Retinal pigment epithelial cell (primary cell): ENCODE measurements around the gene SUPT4H1.
A peak's percentile ranks its signal among the peaks of the same experiment; 100 is the strongest.

Experiments
- DNase-seq: peaks from one replicate; pipeline ENCODE4 v3.0.0-alpha.2; 2010; ENCODE audit warnings: low read depth
- H3K4me3 ChIP-seq: 2 replicates; pipeline ENCODE4 v1.5.1; 2011; ENCODE audit warnings: mild to moderate bottlenecking, low read length, control low read depth, moderate library complexity
- TF ChIP-seq, protein P1 (sequence below): conservative IDR thresholded peaks from 2 replicates; pipeline ENCODE4 v1.5.1; 2011; ENCODE audit warnings: low read depth, low read length, control low read depth, inconsistent platforms

The SUPT4H1 gene

GRCh38 chr17:58354541-58355216 lies 2.7 kb upstream of the SUPT4H1 start:
- no peak for DNase-seq
- TF ChIP-seq, protein P1, sequence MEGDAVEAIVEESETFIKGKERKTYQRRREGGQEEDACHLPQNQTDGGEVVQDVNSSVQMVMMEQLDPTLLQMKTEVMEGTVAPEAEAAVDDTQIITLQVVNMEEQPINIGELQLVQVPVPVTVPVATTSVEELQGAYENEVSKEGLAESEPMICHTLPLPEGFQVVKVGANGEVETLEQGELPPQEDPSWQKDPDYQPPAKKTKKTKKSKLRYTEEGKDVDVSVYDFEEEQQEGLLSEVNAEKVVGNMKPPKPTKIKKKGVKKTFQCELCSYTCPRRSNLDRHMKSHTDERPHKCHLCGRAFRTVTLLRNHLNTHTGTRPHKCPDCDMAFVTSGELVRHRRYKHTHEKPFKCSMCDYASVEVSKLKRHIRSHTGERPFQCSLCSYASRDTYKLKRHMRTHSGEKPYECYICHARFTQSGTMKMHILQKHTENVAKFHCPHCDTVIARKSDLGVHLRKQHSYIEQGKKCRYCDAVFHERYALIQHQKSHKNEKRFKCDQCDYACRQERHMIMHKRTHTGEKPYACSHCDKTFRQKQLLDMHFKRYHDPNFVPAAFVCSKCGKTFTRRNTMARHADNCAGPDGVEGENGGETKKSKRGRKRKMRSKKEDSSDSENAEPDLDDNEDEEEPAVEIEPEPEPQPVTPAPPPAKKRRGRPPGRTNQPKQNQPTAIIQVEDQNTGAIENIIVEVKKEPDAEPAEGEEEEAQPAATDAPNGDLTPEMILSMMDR = no peak
- no peak overlapping the region for H3K4me3 ChIP-seq

DNA sequence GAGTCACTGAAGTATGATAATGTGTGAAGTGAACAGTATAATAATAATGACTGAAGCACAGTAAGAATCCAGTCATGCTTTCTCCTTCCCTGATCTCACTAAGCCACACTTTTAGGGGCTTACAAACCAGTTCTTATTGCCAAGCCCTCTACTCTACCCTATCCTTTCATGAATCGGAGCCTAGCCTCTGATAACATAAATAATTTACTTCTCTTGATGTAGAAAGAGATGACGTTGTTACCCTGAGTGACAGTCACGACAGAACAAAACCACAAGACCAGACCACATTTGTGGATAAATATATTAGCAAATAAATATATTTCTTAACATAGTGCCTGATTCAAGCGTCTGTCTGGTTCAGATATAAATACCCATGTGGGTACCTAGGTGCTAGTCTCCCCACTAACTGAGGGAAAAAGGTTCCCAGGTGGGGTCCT lies 1.4 kb upstream of the SUPT4H1 start:
- TF ChIP-seq, protein P1 = no peak
- DNase-seq = no peak
- no peak overlapping the region for H3K4me3 ChIP-seq

- peak overlapping the region; percentile 99 for H3K4me3 ChIP-seq
- TF ChIP-seq, protein P1 = no peak
- no peak for DNase-seq
Observed at GRCh38 chr17:58352596-58353388, 791 bp upstream of the SUPT4H1 start.

- DNase-seq = no peak
- TF ChIP-seq, protein P1 = no peak
Observed at GRCh38 chr17:58351182-58351581, 819 bp downstream of the SUPT4H1 start.

GRCh38 chr17:58348038-58348437 lies 4.0 kb downstream of the SUPT4H1 start:
- no peak for DNase-seq
- no peak overlapping the region for H3K4me3 ChIP-seq
- TF ChIP-seq, protein P1 = no peak

More at GRCh38 chr17:58351182-58351581, 819 bp downstream of the SUPT4H1 start:
- H3K4me3 ChIP-seq = peak overlapping the region; percentile 99

DNA sequence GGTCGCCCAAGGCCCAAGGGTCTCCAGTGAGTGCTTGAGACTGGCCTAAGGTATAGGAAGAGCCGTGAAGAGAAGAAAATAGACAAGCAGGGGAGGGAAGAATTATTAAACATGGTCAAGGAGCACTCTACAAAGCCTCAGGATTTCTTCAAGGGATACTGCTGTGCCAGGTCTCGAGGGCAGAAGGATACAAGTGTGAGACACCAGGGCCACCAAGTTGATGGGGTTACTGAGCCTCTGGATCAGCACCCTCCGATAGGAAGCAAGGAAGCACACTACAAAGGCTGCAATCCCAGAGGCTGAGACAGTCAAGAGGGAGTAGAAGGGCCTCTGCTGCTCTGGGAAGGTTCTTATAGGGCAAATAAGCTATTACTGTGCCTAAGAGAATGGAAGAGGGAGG lies 6.5 kb downstream of the SUPT4H1 start:
- DNase-seq = no peak
- TF ChIP-seq, protein P1 = no peak
- H3K4me3 ChIP-seq = no peak overlapping the region
